ENCODE data around the gene DKC1.
"Not testable (repeated sequence)": the region's sequence is repeated elsewhere in the genome, so short reads cannot be mapped to it uniquely, and the experiment has no call there.

Gene DKC1

GRCh38 chrX:154822029-154822428 lies 59.4 kb downstream of the DKC1 start:
- no peak for DNase-seq

- no peak for DNase-seq
These were observed 62.0 kb downstream of the DKC1 start for GRCh38 chrX:154824638-154825037.

GRCh38 chrX:154825586-154825985 lies 62.9 kb downstream of the DKC1 start:
- not testable (repeated sequence) for DNase-seq

Data from NCI-H2227 treated with DMSO at 0.1 percent for 48 hours (cell line).